Cerebellar nuclear complex (tissue), 1 donor: Measurements from ENCODE around the gene IL15.
"Not testable (repeated sequence)": the region's sequence is repeated elsewhere in the genome, so short reads cannot be mapped to it uniquely, and the experiment has no call there.

Experiments used
- DNase-seq, 2 experiments: peaks; one replicate each; lab custom pipeline; 2025; lab: John Stamatoyannopoulos, UW

The IL15 gene

DNA sequence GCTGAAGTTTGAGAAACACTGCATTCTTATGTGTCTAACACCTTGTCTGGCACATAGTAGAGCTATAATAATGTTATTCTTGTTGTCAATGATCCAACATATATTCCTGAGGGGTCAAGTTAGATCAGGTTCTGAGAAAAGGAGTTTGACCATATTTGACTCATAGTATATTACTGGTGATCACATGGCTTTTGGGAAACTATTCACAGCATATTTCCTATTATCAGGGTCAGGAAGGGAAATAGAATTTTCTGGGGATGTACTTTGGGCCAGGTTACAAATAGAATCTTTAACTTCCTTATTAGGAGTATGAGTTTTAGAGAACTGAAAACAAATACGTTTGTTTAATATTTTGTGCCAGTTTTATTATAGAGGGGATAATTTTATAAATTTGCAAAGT, 11.6 kb downstream of the IL15 start:
- no peak for DNase-seq

DNA sequence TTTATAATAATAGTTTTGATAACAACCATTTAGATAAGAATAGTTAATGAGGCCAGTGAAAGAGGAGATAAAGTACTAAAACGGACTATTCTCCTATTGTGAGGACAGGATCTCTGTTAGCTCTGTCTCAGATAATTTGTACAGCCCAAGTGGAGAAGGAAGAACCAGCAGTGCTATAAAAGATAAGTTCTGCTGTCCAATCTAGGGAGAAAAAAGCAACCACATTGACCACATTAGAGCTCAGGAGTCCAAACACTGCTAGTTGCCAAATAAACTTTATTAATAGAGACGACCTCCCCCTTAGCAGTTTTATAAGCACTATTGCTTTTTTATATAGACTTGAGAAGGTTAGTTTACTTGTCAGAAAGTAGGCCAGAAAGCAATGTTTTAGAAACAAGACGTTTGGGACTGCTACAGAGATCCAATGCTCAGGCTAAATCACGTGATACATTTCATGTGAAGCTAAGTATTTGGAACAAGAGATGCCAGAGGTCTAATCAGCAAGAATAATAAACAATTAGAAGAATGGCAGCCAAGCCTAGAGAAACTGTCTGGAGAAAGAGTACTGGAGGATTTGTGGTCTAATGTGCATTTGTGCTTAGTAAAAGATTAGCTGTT, 15.9 kb downstream of the IL15 start:
- no peak for DNase-seq

DNA sequence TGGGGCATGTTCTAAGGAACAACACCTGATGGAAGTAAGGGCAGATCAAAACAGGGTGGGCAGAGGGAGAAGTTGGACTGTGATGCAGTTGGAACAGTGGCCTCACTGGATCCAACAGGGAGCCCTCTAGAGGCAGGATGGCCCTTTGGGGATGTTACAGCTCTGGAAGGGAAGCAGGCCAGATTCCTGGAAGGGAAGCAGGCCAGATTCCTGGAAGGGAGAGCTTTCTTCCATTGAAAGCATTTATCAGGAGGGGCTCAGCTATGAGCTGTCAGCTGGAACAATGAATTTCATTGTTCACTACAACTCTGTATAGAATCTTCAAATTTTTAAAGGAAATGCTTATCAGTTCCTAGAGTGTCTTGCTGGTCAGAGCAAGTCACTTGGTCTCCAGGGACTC, 17.7 kb downstream of the IL15 start:
- no peak for DNase-seq

DNA sequence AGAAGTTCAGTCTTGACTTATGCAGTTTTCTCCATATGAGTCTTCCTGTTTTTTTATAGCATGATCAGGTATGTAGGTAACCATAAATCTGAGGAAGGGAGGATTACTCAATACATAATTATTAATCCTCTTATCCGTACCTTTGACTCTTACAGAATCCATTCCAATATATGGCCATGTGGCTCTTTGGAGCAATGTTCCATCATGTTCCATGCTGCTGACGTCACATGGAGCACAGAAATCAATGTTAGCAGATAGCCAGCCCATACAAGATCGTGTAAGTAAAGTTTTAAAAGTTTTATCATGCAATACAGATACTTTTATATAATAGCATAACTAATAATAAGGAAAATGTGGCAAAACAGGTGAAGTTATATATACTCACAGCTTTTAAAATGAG, 19.6 kb downstream of the IL15 start:
- no peak for DNase-seq

DNA sequence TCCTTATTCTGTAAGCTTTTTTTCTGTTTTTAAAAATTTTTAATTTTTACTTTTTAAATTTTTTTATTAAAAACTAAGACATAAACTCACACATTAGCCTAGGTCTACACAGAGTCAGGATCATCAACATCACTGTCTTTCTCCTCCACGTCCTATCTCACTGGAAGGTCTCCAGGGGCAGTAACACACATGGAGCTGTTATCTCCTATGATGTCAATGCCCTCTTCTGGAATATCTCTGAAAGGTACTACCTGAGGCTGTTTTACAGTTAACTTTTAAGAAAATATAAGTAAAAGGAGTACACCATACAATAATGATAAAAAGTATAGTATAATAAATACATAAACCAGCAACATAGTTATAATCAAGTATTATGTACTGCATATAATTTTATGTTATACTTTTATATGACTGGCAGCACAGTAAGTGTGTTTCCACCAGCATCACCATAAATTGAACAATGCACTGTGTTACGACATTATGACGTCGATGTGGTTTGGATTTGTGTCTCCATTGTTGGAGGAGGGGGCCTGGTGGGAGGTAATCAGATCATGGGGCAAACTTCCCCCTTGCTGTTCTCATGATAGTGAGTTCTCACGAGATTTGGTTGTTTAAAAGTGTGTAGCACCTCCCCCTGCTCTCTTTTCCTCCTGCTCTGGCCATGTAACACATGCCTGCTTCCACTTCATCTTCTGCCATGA, 21.3 kb downstream of the IL15 start:
- DNase-seq = no peak

DNA sequence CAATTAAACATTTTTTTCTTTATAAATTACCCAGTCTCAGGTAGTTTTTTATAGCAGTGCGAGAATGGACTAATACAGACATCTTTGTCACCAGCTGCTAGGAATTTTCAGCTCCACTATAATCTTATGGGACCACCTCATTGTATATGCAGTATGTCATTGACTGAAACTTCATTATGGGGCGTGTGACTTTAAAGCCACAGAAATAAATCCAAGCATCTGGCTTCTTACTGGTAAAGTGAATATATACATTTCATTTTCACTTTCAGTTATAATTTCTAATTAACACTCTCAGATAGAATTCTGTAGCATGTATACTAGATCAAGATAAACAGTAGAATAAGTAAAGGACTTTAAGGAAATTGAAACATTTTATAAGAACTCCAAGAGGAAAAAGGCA, 21.9 kb downstream of the IL15 start:
- DNase-seq = no peak

DNA sequence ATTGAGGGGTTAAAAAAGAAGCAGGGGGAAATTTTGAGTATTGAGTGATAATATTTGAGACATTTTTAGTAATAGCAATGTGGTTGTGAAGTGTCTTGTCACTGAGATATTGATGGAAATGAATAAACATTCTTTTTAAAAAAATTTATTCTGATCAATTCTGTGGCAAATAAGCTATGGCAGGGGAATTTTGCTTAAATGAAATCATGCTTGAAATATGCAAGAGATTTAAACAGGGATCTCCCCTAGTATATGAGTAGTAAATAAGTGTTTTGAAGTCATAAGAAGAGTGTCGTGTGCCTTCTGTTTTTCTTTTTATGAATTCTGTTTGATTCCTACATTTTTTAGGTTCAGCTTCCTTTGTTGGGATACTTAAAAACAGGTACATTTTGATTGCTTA, 23.2 kb downstream of the IL15 start:
- DNase-seq = no peak

DNA sequence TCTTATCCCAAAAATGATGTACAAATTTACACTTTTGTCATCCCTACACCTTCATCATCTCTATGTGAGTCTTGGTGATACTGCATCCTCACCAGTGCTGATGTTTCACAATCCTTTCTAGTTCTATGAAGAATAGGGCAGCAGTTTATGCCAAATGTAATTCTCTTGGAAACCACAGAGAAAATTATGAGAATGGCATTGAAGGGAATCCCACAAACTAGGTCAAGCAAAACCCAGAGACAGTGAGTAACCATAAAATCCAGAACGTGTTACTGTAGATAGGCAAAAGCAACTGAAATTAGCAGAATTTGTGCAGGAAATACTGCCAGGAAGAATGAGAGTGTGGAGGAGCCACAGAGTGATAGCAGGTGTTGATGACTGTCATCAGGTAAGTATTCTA, 24.5 kb downstream of the IL15 start:
- no peak for DNase-seq

DNA sequence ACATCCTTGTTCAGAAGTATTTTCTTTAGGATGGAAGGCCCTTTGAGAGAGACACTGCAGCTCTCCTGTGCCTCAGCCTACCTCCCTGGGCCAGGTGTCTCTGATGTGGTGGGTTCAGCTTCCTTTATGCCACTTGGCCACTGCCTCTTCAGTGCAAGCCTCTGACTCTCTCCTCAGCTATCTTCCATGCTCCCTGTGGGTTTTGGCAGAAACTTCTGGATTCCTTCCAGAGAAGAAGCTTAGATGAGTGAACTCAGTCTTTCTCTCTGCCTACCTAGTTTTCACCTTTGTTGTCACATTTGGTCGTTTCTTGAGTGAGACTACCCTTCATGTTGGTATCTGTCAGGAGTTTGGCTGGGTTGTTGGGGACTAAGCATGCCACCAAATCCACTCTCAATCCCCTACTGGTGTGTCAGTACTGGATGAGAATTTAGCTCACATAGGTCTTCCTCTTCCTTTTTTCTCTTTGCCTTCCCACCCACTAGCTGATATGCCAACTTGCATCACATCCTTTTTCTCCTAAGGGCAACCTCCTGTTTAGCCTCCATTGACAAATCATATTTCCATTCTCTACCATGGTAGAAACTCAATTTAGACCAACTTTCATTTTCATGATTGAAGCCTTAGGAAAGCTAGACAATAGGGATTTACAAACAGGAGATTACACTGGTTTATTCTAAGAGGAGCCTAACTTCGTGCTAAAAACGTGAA, 32.0 kb downstream of the IL15 start:
- no peak for DNase-seq

DNA sequence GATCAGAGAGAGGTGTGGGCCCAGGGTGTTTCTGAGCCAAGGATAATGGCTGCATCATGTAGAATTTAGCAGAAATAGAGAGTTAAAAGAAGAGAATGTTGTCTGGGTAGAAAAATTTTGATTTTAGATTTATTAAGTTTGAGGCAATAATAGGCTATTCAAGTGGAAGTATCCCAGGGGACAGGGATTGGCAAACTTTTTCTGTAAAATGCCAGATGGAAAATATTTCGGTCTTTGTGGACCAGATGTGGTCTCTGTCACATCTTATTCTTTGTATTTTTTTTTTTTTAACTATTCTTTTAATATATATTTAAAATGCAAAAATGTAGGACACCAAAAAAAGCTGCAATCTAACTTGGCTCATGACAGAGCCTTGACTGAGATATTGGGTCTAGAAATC, 33.1 kb downstream of the IL15 start:
- no peak for DNase-seq

DNA sequence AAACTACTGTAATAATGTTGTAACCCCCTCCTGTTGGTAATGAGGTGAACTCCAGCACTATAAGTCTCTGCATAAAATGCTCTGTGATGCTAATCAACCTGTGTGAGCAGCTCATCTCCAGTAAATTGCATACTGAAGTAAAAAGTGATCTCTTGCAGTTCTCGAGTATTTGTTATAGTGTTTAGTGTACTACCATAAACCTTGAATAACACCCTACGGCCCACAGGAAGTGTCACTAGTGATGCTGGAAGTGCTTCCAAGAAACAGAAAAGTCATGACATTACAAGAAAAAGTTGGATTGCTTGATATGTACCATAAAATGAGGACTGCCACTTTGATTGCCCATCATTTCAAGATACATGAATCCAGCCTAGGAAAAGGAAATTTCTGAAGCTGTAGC, 39.0 kb downstream of the IL15 start:
- no peak for DNase-seq

DNA sequence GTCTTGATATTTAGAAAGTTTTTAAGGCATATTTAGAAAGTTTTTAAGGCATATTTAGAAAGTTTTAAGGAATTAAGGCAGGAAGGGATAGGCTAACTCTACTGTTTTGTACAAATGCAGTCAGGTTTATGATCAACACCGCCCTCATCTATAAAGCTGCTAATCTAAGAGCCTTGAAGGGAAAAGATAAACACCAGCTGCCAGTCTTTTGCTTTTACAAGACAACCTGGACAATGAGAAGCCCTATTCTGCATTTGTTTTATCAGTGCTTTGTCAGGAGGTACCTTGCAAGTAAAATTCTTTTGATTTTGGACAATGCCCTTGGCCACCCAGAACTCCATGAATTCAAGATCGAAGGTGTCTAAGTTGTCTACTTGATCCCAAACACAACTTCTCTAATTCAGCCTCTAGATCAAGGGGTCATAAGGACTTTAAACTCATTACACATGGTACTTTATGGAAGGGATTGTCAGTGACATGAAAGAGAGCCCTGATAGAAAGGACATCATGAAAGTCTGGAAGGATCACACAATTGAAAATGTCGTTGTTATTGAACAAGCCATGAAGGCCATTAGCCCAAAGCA, 39.8 kb downstream of the IL15 start:
- DNase-seq = no peak

DNA sequence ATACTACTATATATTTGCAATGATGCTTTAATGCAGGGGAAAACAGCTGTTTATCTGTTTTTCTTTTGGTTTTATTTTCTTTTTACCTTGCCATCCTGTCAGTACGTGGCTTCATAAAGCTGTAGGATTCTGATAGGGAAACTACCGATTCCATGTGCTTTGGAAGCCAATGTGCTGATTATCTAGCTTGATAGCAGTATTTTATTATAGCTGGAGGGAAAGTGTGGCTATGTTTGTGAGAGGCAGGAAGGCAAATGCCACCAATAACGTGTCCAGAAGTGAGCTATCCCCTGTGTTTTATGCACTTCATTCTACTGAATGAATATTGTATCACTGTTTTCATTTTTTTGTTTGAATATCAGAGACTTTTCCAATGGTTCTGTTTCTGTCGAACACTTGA, 43.7 kb downstream of the IL15 start:
- DNase-seq = no peak

DNA sequence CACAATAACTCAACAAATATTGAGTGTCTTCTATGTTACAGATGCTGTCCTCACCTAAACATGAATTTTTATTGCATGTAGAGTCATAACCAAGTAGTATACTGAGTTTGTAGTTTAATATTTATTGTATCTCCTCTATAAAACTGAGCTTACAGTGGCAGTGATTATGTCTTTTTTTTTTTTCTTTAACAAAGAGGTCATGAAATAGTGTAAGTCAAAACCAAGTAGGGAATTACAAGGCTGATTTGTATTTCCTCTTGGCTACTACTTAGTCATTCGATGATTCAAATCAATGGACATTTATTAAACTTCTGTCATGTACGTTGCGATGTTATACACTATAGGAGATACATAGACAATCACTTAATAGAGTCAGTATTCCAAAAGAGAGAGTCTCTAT, 48.4 kb downstream of the IL15 start:
- no peak for DNase-seq

DNA sequence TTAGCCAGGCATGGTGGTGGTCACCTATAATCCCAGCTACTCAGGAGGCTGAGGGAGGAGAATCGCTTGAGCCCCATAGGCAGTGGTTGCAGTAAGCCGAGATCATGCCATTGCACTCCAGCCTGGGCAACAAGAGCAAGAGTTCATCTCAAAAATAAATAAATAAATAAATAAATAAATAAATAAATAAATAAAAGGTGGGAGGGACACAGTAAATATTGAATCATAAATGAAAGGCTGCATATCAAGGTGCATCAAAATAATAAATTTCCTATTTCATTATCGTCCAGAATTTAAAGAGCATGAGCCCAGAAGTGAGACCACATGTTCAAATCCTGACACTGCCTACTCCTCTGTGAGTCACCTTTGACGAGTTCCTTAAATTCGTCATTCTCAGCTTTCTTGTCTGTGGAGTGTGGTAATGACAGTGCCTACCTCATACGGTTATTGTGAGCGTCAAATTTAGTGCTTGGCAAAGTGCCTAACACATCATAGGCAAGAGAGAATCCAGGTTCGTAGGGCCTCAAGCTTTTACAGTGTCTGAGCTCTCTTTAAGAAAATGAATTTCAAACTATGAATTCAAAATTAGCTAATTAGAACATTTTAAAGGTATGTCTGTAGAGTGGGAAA, 49.9 kb downstream of the IL15 start:
- no peak for DNase-seq

DNA sequence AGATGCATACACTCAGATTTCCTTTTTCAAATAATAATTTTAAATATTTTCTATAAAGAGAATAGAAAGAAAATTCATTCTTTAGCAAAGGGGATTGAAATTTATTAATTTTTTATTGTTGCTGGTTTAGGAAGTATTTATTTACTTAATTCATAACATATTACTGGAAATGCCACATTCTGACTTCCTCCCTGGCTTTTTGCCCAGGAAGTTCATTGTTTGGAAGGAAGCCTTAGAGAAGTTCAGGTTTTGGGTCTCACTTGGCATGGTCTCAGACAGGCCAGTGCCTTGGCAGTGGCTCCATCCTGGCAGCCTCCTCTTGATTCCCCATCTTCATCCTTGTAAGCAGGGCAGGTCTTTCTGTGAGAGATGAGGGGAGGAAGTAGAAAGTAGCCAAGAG, 50.5 kb downstream of the IL15 start:
- DNase-seq = no peak

DNA sequence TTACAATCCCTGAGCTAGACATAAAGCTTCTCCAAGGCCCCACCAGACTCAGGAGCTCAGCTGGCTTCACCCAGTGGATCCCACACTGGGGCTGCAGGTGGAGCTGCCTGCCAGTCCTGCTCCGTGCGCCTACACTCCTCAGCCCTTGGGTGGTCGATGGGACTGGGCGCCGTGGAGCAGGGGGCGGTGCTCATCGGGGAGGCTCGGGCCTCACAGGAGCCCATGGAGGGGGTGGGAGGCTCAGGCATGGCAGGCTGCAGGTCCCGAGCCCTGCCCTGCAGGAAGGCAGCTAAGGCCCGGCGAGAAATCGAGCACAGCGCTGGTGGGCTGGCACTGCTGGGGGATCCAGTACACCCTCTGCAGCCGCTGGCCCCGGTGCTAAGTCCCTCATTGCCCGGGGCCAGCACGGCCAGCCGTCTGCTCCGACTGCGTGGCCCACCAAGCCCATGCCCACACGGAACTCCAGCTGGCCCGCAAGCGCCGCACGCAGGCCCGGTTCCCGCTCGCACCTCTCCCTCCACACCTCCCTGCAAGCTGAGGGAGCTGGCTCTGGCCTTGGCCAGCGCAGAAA, 53.4 kb downstream of the IL15 start:
- not testable (repeated sequence) for DNase-seq

DNA sequence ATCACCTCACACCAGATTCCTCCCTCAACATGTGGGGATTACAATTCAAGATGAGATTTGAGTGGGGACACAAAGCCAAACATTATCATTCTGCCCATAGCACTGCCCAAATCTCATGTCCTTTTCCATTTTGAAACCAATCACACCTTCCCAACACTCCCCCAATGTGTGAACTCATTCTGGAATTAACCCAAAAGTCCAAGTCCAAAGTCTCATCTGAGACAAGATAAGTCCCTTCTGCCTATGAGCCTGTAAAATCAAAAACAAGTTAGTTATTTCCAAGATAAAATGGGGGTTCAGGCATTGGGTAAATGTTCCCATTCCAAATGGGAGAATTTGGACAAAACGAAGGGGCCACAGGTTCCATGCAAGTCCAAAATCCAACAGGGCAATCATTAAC, 54.9 kb downstream of the IL15 start:
- not testable (repeated sequence) for DNase-seq

DNA sequence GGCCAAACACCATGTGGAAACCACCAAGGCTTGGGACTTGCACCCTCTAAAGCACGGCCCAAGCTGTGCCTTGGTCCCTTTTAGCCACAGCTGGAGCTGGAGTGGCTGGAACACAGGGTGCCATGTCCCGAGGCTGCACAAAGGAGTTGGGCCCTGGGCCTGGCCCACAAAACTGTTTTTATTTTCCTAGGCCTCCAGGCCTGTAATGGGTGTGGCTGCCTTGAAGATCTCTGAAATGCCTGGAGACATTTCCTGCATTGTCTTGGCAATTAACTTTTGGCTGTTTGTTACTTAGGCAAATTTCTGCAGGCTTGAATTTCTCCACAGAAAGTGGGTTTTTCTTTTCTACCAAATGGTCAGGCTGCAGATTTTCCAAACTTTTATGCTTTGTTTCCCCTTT, 55.7 kb downstream of the IL15 start:
- no peak for DNase-seq

DNA sequence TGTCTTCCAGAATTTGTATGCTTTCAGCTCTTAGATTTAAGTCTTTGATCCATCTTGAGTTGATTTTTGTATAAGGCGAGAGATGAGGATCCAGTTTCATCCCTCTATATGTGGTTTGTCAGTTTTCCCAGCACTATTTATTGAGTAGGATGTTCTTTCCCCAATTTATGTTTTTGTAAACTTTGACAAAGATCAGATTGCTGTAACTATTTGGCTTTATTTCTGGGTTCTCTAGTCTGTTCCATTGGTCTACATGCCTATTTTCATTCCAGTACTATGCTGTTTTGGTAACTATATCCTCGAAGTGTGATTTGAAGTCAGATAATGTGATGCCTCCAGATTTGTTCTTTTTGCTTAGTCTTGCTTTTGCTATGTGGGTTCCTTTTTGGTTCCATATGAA, 60.7 kb downstream of the IL15 start:
- DNase-seq = no peak

DNA sequence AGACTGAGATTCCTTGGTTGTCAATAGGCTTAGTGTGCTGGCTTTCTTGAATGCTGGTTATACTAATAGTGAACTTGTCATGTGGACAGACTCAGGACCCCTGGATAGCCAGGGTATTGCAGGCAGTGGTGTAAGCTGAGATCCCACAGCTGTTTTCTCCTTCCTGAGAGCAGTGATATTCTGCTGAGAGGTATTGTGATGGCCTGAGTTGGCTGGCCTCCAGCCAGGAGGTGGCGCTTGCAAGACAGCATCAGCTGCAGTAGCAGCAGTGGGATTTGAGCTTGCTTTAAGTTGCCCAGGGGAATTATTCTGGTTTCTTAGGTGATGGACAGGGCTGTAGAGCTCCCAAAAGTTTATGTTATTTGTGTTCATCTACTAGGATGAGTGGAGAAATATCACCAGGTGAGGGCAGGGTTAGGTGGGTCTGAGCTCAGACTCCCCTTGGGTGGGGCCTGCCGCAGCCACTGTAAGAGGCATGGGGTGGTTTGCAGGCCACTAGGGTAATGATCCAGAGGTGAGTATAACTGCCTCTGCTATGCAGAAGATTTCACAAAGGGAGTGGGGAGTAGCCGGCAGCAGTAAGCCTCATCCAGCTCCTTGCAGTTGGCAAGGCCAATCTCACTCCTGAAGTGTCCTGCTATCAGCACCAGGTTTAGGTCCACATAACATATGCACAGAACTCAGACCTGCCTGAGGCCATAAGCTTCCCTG, 66.2 kb downstream of the IL15 start:
- DNase-seq = no peak

DNA sequence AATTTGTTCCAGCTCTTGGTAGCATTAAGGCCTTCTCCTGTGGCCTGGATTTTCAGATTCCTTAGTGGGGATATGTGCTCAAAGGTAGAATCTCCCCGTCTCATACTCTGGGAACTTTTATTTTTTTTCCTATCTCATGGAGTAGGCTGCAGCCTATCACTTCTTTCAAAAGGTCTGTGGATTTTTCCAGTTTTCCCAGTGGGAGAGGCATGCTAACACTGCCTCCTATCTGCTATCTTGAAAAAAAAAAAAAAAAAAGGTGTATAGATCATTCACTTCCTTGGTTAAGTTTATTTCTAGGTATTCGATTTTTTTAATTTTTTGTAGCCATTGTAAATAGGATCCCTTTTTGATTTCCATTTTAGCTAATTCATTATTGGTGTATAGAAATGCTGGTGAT, 67.1 kb downstream of the IL15 start:
- DNase-seq = no peak
